Measurements from ENCODE around the gene DKK3.

Gene DKK3

DNA sequence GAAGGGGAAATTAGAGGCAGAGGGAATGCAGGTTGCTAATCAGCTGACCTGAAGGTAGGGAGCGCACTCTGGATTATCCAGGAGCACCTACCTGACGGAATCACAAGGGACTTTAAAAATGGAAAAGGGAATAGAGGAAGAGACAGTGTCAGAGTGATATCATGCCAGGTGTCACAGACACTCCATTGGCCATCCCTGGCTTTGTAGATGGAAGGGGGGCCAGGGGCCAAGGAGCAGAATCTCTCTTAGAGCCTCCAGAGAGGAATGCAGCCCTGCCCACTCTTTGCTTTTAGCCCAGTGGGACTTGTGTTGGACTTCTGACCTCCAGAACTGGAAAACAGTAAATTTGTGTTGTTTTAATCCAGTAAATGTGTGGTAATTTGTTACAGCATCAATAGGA is 37.9 kb downstream of the DKK3 start:
- DNase-seq (ENCODE audit: extremely low read depth in 1 of 2, low read depth in 1 of 2) = no peak

DNA sequence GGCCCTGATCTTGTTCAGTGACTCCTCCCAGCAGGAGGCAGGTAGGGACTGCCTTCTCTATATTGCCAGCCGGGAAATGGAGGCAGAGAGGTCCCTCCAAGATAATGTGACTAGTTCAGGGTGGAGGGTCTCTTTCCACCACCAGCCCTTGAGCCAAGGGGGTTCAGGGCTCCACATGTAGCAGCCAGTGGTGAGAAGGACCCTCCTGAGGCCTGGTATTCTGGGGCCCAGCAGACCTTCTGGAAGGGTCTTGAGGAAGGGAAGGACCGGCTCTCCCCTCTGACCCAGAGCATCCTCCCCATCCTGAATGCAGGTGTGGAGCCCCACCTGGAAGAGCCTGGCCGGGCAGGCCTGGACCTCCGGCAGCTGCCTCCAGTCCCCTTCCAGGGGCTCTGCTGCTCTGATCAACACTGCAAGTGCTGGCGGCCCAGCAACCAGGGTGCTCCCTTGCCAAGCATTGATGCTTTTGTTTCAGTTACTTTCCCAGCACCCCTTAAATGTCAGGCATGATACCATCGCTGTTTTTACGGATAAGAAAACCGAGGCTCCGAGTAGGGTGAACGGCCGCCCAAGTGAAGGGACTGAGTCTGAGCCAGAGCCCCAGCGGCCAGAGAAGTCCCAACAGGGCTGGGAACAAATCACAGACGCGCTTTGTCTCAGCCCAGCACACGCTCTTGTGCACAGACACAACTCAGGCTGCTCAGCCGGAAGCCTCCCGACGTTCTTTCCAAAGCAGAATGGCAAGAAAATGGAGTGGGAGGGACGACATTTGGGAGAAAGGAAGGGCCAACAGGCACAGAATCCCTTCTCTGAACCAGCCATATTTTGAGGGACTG is 38.8 kb downstream of the DKK3 start:
- no peak for DNase-seq (ENCODE audit: extremely low read depth in 1 of 2, low read depth in 1 of 2)

DNA sequence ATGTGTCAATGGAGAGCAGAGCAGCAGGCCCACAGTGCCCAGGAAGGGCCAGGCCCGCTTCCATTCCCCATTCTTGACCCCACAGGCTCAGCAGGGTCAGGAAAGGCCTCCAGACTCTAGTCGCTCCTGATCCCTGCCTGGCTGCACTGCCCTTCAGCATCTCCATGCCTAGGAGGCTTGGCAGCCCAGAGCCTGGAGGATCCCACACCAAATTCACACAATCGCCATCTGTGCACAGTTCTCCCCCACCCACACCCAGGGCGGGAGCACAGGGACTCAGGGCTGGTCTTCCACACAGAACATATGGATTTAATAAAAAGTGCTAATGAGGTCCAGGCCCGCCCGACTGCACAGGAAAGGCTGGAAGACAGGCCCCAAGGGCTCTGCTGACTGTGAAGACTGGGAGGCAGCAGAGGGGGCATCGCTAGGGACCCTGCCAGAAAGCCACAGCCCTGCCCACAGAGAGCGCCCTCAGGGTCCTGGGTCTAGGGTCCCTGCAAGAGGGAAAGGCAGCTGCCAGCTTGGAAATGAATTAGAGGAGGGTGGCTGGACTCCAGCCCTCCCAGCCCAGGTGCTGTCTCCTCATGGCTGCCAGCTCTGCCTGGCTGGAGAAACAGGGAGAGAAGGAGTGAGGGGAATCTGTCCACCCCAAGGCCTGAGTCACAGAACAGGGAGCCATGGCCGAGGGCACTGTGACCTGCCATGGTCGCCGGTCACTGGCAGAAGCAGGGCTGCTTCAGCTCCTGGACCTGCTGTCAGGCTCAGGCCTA is 39.7 kb downstream of the DKK3 start:
- no peak for DNase-seq (ENCODE audit: extremely low read depth in 1 of 2, low read depth in 1 of 2)

DNA sequence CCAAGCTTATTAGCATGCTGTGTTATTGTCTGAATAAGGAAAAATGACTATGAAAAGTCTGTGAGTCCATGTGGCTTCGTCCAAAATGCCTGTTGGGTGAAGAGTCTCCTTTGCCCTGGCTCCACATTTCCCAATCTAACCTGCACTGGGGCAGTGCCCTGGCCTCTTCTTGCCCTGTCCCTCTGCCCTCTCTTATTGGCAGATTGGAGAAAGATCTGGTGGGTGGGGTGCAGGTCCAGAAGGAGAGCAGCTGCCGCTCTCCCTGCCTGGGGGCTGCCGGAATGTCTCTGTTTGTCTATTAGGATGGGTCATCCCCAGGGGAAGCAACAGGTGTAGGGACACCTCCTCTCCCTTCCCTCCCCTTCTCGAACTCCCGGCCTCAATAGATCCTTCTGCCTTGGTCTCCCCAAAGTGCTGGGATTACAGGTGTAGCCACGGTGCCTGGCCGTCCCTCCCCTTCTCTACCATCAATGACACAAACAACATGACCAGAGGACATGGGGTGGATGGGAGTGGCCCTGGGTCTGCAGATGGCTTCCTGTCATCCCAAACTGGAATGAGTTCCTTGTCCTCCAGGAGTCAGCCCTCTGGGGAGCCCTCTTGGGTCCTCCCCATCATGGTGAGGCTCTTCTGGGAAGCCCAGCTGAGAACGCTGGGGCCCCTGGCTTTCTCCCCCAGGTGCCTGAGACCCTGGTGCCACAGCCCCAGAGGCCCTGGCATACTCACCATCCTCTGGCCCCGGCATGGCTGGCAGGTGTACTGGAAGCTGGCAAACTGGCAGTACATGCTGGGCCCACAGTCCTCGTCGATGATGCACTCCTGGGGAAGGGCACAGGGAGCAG is 40.5 kb downstream of the DKK3 start:
- no peak for DNase-seq (ENCODE audit: extremely low read depth in 1 of 2, low read depth in 1 of 2)

DNA sequence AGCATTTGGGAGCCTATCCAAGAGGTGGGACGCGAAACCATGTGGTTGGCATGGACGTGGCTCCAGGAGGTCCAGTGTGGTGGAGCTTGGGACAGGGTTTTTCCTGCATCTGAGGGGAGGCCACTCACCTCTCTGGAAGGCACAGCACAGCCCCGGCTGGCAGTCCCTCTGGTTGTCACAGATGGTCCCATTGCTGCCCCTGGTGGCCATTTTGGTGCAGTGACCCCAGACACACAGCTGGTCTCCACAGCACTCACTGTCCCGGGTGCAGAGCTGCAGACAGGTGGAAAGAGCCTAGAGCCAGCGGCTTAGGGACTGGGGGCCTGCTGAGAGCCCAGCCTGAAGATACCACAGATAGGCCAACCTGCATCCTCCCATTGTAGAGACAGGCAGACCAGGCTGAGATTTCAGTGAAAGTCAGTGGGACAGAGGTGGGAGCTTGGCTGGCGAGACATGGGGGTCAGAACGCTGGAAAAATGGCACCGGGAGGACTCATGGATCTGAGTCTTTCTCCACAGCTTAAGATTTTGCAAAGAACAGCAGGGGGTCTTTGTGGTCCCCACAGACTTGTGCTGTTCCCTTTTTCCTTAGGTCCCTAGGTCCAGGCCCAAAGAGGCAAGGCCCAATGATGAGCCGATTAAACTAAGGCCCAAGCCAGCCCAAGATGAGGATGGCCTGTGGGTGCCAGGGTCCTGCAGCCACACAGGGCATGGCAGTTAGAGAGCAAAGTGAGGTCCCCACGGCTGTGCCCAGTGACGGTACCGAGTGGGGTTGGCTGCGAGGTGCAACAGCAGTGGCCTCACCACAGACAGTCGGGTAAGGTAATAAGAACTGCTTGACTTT is 41.4 kb downstream of the DKK3 start:
- DNase-seq (ENCODE audit: extremely low read depth in 1 of 2, low read depth in 1 of 2) = peak; percentile 43 to 69

DNA sequence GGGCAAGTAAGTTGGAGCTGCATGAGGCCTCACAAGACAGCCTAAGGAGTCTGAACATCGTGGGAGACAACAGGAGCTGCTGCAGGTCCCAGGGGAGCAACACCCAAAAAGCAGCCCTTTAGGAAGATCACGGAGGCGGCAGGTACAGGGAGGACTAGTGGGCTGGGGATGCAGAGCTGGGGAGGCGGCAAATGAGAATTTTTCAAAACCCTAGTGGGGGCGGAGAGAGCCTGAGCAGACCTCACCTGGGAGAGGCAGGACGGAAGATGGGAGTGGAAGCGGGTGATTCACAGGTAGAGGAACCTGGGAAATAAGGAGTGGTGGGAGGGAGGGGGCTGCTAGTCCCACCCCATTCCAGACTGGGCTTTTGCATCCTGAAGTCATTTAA is 42.1 kb downstream of the DKK3 start:
- no peak for DNase-seq (ENCODE audit: extremely low read depth in 1 of 2, low read depth in 1 of 2)

DNA sequence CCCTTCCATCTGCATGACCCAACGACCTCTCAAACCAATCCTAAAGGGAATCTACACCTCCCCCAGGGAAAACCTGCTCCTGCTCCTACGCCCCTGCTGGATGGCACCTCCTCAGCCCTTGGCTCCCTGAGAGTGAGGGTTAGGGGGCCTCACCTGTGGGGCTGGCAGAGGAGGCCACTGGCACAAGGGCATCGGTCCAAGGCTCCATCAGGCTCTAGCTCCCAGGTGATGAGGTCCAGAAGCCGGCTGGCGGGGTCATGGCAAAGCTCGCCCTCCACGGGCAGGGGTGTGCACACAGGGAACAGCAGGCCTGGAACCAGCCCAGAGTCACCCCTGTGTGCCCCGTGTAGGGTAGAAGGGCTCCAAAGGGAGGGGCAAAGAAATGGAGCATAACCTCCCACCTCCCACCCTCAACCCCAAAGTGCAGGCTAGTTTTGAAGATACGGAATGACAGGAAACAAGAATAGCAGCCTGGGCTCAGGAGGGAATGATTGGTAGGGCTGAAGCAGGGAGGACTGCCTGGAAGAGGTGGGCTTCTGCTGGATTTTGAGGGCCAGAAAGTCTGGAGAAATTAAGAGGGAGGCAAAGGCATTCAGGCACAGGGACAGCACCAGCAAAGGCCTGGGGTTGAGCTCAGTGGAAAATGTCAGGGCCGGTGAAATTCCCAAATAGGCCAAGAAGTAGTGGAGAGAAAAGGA is 42.6 kb downstream of the DKK3 start:
- DNase-seq (ENCODE audit: extremely low read depth in 1 of 2, low read depth in 1 of 2) = no peak

DNA sequence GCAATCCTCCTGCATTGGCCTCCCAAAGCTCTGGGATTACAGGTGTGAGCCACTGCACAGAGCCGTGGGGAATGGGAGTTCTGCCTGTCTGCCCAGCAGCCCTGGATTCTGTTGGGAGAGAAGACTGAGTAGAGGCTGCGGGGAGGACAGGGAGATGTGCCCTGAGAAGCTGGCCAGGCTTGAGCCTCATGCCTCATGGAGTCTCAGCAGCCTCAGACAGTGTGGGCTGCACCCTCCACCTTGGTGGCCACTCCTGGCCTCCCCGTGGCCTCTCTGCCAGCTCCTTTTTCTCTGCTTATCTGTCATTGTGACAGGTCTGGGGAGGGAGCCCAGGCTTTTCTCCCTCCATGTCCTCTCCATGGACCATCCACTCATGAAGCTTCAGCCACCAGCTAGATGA is 43.2 kb downstream of the DKK3 start:
- DNase-seq (ENCODE audit: extremely low read depth in 1 of 2, low read depth in 1 of 2) = no peak

DNA sequence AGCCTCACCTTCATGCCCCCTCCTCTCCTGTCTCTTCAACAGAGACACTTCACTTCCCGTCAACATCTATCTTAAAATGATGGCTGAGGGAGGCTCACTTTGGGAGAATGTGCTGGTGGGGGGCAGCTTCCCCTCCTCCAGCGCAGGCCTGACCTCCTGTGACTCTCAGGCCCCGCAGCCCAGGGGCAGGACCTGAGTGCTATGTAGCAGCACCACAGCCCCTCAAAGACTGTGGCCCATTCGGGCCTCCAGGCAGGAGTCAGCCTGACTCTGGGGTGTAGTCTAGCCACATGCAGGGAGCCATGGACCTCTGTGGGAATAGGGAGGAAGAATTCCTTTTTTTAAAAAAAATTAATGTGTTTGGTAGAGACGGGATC is 43.7 kb downstream of the DKK3 start:
- no peak for DNase-seq (ENCODE audit: extremely low read depth in 1 of 2, low read depth in 1 of 2)

DNA sequence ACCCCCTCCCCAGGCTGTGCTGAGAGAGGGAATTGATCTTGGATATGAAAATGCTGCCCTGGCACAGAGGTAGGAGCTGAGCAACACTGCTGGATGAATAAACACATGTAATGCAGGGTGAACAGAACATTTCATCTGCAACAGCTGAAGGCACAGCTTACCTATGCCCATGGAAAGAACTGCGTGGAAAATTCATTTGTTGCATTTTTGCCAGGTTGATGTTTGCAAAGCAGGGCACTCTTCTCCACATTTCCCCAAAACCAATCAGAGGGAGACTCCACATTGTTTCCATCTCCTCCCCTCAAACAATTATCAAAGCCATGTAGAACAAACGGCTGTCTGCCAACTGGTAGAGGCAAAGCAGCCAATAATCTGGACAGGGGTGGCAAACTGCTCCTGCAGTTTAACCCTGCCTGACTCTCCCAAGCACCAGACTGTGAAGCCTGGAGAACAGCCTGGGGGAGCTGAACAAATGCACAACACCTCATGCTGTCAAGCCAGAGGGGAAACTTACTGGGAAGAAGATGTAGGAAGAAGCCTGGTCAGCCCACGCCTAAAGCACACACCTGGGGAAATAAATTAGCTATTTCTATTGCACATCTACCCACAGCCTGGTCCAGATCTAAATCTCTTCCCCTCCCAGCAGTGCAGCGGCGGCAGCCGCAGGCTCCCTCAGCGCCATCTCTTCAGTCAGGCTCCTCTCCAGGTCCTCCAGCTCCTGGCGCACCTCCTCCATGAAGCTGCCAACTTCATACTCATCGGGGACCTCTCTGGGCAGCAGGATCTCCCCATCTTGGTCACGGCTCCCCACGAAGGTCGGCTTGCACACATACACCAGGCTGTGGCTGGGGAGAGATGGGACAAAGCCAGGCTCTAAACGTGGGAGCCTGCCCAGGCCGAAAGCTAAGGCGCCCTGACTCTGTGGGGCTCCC is 44.3 kb downstream of the DKK3 start:
- no peak for DNase-seq (ENCODE audit: extremely low read depth in 1 of 2, low read depth in 1 of 2)

DNA sequence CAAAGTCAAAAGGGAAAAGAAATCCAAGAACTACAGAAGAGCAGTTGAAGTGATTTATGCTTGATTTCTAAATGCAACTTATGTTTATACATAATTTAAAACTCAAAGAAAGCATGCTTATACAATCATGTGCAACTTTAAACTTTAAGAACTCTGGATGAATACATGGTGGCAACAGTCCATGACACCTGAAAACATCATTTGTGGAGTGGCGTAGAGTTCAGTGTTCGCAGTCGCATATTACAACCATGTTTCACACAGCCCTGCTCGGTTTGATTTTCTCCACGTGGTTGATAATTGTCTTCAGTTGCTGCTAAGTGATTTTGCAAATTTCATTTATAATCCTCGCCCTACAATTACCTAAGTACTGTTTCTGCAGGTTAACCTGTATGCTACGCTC is 45.4 kb downstream of the DKK3 start:
- no peak for DNase-seq (ENCODE audit: extremely low read depth in 1 of 2, low read depth in 1 of 2)

DNA sequence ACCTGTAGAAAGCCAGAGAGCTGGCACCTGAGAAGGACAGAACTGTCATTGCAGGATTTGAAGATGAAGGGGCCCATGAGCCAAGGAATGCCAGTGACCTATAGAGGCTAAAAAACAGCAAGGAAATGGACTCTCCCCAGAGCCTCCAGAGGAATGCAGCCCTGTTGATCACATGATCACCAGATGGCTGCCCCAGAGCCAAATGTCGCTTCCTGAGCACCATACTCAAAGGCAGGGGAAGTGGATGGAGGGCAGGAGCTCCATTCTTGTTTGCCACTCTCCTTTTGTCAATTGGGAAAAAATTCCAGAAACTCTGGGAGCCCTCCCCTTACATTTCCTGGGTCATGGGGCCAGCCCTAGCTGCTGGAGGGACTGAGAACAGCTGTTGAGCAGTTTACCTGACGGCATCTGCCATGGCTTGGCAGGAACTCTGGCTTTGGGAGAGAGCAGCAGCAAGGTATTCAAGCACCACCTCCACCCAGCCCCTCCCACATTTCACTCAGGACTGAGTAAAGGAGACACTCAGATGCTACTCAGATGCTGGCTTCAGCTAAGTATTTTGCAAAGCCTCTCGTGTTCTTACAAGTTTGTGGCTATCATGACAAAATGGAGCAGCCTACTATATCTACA is 46.9 kb downstream of the DKK3 start:
- DNase-seq (ENCODE audit: extremely low read depth in 1 of 2, low read depth in 1 of 2) = no peak

DNA sequence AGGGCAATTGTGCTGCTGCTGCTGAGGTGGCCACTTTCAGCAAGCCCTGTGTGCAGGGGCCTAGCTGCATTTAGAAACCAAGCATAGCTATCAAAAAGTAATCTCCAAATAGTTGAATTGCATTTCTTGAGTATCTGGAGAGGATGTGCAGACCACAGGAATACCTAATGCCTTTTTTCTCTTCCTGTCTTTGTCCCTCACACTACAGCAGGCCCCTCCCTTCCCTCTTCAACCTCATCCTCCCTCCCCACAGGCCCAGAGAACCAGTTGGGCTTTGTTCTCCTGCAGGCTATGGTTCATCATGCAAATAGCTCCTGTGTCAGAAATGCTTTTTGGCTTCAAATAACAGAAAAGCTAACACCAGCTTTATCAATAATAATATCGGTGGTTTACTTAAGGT is 47.7 kb downstream of the DKK3 start:
- DNase-seq (ENCODE audit: extremely low read depth in 1 of 2, low read depth in 1 of 2) = no peak

DNA sequence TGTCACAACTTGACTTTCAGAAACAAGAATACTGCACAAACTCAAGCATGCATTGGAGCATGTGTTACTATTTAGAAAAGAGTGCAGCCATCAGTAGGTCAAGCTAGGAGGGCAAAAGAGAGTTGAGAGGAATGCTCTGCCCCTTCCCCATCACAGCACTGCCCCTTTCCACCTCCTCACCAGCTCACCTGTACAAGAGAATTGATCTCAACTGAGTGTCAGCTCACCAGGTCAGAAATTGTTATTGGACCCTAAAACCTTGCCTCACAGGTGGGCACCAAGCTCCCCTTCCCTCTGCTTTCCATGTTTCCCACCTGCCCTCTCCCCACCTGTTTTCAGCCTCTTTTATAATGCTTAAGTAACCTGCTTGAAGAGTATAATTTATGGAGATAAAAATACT is 48.8 kb downstream of the DKK3 start:
- no peak for DNase-seq (ENCODE audit: extremely low read depth in 1 of 2, low read depth in 1 of 2)

DNA sequence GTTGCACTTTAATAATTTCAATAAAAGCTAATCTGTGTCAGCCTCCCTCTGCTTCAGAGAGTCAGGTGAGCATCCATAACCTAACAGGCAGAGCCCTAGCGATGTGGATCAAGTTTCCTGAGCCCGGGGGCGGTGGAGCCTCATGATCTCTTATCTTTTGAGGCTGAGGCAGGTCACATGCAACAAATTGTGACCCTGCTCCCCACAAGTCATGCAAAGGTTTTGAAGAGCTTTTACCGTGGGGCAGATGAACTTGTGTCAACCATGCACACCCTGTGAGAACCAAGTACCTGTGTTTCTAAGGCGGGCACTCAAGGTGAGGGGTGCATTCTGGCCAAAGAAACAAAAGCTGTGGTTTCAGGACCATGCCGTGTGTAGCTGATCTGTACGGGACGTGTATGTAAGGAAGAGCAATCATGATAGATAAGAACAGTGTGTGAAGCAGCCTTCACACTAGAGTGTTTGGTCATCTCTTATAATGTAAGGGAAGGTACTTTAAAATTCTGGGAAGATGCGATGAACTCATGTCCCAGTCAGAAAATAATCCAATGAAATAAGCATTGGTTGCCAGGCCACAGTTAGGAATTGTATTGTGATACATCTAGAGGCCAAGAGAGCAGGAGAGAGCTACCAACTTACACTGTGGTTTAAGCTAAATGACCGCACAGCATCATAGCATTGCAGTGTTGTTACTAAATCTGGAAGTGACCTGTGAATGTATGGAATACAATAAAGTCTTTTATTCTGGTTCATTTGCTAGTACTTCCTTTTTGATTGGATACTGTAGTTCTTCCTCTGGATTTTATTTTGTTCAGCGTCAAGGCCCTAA is 49.8 kb downstream of the DKK3 start:
- DNase-seq (ENCODE audit: extremely low read depth in 1 of 2, low read depth in 1 of 2) = no peak

DNA sequence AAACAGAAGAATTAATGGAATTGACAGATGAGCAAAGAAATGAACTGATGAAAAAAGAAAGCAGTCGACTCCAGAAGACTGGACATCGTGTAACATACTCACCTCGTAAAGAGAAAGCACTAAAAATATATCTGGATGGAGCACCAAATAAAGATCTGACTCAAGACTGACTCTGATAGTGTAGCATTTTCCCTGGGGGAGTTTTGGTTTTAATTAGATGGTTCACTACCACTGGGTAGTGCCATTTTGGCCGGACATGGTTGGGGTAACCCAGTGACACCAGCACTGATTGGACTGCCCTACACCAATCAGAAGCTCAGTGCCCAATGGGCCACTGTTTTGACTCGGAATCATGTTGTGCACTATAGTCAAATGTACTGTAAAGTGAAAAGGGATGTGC is 52.4 kb downstream of the DKK3 start:
- no peak for DNase-seq (ENCODE audit: extremely low read depth in 1 of 2, low read depth in 1 of 2)

DNA sequence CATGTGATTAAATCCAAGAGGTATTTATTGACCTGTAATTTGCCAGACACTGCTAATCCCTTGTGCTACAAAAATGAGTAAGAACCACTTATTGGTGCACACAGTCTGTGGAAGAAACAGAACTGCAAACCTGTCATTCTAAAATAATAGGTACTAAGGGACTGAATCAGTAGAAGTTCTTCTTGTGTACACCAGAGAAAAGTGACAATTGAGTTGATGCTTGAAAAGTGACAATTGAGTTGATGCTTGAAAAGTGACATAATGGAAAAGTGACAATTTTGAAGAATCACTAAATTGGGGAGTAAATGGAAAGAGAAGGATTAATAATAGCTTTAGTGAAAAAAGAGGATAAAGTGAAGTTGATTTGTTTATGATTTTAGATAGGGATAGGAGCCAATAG is 56.4 kb downstream of the DKK3 start:
- no peak for DNase-seq (ENCODE audit: extremely low read depth in 1 of 2, low read depth in 1 of 2)

DNA sequence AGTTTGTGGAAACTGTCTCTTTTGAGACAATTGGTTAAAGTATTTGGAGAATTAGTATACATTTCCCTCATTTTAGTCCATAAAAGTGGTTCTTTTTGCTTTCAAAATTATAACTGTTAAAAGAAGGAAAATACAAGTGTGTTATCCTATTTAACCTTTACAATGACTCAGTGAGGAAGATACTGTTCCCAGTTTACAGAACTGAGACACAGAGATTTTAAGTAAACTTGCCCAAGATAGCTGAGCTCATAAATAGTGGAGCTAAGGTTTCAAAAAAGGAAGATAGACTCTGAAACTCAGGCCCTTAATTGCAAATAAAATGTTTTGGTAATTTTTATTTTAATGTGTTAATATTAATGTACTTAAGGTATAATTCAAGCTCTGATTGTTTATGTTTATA is 58.9 kb downstream of the DKK3 start:
- no peak for DNase-seq (ENCODE audit: extremely low read depth in 1 of 2, low read depth in 1 of 2)
